Measurements from ENCODE around the gene APC. TPM values are rescaled to one million over a fixed set of nuclear protein-coding genes. Genes with fewer than 3 reads are reported as not detected.

The APC gene
- total and polyA plus RNA-seq, 2 of the 13 experiments (the other 11 are each of a cell fraction or from before 2014, with no cell fraction given), result 6.1 to 19.0 TPM

DNA sequence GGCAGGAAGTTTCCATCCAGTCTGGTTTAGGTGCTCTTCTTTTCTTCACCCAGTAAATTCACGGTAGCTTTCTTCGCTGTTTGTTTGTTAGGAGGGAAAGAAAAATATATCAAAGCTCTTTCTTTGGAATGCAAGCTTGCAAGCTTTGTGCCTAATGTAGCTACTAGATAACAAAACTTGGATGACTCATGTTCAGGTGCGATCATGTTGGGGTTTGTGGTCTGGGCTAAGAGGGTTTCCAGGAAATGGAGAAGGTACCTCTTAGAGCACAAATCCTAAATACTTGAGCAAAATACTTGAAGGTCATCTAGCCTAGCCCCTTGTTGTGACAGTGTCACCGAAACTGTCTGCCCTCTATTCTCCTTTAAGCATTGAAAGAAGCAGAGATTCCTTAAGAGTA, 141.1 kb downstream of the APC start (continued):
- no peak for TF ChIP-seq SIX4 (CRISPR knock-in tag; IDR thresholded peaks at IDR 0.05)
- TF ChIP-seq ZFP36L1 (CRISPR knock-in tag; IDR thresholded peaks at IDR 0.05), result no peak
- TF ChIP-seq MLLT10 (CRISPR knock-in tag; IDR thresholded peaks at IDR 0.05), result no peak
- no peak for TF ChIP-seq ELF1 (CRISPR knock-in tag; IDR thresholded peaks at IDR 0.05)
- TF ChIP-seq AHR (CRISPR knock-in tag; IDR thresholded peaks at IDR 0.05), result no peak
- TF ChIP-seq YEATS2 (CRISPR knock-in tag; IDR thresholded peaks at IDR 0.05; ENCODE audit: borderline replicate concordance), result no peak

DNA sequence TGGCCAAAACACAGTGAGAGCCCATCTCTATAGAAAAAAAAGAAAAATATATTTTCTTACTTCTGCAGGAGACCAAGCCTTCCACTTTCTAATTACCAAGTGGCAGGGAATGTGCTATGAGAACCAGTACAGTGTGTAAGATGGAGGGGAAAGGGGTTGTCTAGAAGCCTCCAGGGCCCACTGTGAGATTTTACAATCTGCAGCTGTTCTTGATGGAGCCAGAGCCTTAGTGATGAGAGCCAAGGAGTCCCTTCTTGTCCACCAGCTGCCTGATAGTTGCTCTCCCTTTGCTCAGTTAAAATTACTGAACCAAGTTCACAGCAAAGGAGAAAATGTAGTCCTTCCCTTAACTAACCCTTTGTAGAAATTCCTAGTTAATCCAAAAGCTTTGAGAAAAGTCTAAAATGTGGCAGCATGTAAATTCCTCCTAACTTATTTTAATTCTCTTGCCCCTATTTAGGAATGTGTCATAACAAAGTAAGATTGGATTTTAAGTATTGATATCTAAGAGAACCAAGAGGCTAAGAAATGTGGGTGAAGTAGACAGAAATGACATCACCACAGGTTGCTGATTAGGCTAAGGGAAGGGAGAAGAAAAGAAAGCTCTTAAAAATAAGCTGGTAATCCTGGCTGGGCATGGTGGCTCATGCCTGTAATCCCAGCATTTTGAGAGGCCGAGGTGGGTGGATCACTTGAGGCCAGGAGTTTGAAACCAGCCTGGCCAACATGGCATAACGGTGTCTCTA, 142.7 kb downstream of the APC start:
- ATAC-seq (no peak), FAIRE-seq (no peak), DNase-seq (ENCODE audit: low spot score) (no peak)
- no peak overlapping the region for H3K4me3 ChIP-seq (replicated peaks in 1 of 3; ENCODE audit: insufficient read depth in 1 of 3, low read depth in 2 of 3, low read length in 3 of 3)
- H3K9ac ChIP-seq (ENCODE audit: insufficient read depth, low read depth, low read length), result no peak overlapping the region
- no peak overlapping the region for H3K27ac ChIP-seq (ENCODE audit: extremely low read length, insufficient read depth, low read length)
- intact Hi-C loops (cut with micrococcal nuclease; ENCODE audit: unreplicated experiment) (no loop called here), in situ Hi-C loops (cut with HindIII; ENCODE audit: extremely low pct_ligation_motif_present, low pct_unique_long_range_greater_than_20kb) (no loop called here)
- no peaks in the 10 kb centered on the region for H3K79me2 ChIP-seq (ENCODE audit: insufficient read depth, low read length)
- H2AFZ ChIP-seq (ENCODE audit: low read length), result no peak overlapping the region
- no TSS peak for BruUV-seq (replicated peaks)
- H3K36me3 ChIP-seq (replicated peaks in 1 of 2; ENCODE audit: control insufficient read depth in 1 of 2, insufficient read depth in 2 of 2, low read length in 2 of 2), result peaks cover 15 to 67% of the 10 kb centered on the region in 2 experiments
- H3K9me3 ChIP-seq (ENCODE audit: low read length), result no peaks in the 10 kb centered on the region
- no peaks in the 10 kb centered on the region; the same call in 1 of the 2 replicates for H4K20me1 ChIP-seq (ENCODE audit: insufficient read depth, low read length)
- H3K4me1 ChIP-seq (ENCODE audit: insufficient read depth, low read length), result no peaks in the 10 kb centered on the region
- ChIA-PET POLR2A (no interaction called here), CTCF (ENCODE audit: low intra/inter-chr PET ratio, low total read pairs) (no interaction called here)
- TF ChIP-seq POLR2A (IDR thresholded peaks at IDR 0.05; ENCODE audit: insufficient read depth in 1 of 2, low read depth in 2 of 2, low read length in 2 of 2) (no peak), SMARCE1 (IDR thresholded peaks at IDR 0.05; ENCODE audit: borderline replicate concordance) (no peak), ATF7 (IDR thresholded peaks at IDR 0.05) (peak; percentile 23; the same call in 1 of the 2 replicates), ATF7 (CRISPR knock-in tag; IDR thresholded peaks at IDR 0.05) (no peak)
- H3K4me2 ChIP-seq (ENCODE audit: low read depth, low read length), result no peak overlapping the region
- 63% methylated on average over 2 of the region's 2 CpGs for WGBS (ENCODE audit: low lambda C conversion rate)
- no peaks in the 10 kb centered on the region; a peak in 1 of 5 replicates for H3K27me3 ChIP-seq (ENCODE audit: control insufficient read depth in 1 of 2, insufficient read depth in 2 of 2, low read length in 2 of 2)
